Lung (tissue), 12 donors: ENCODE data around the gene HIKESHI. TPM values are rescaled to one million over a fixed set of nuclear protein-coding genes. Genes with fewer than 3 reads are reported as not detected.

ENCODE experiments used
- ATAC-seq: fragments of 200-7000 bp; cut with Tn5 transposase; one replicate; pipeline ENCODE4 v1.9.1; 2020; ENCODE audit warnings: moderate number of reproducible peaks; ENCODE audit not compliant: insufficient read depth, low FRiP score
- DNase-seq, 3 donors: peaks; one replicate each; pipeline ENCODE4 v3.0.0-alpha.2; 2013 to 2017
- H3K27ac ChIP-seq, 2 donors: one replicate each; pipeline ENCODE4 v1.5.1; 2013; ENCODE audit warnings: mild to moderate bottlenecking in 2 of 2, moderate library complexity in 2 of 2, control low read depth in 1 of 2, inconsistent platforms in 1 of 2, low read depth in 1 of 2, low read length in 1 of 2
- H3K27me3 ChIP-seq, 3 donors: one replicate each; pipeline ENCODE4 v1.5.1; 2013; ENCODE audit warnings: low read length in 2 of 3; ENCODE audit not compliant: control insufficient read depth in 3 of 3, insufficient read depth in 3 of 3
- H3K36me3 ChIP-seq, 4 donors: one replicate each; pipeline ENCODE4 v1.5.1; 2013; ENCODE audit warnings: low read length in 4 of 4, mild to moderate bottlenecking in 1 of 4, moderate library complexity in 1 of 4; ENCODE audit not compliant: control insufficient read depth in 4 of 4, insufficient read depth in 4 of 4
- H3K4me1 ChIP-seq, 5 donors: one replicate each; pipeline ENCODE4 v1.5.1; 2013; ENCODE audit warnings: low read length in 5 of 5, mild to moderate bottlenecking in 2 of 5, moderate library complexity in 1 of 5; ENCODE audit not compliant: control insufficient read depth in 5 of 5, insufficient read depth in 5 of 5
- H3K4me3 ChIP-seq: one replicate; pipeline ENCODE4 v1.5.1; 2013; ENCODE audit warnings: mild to moderate bottlenecking, control low read depth, moderate library complexity
- H3K9ac ChIP-seq, 2 donors: one replicate each; pipeline ENCODE4 v1.5.1; 2013; ENCODE audit warnings: low read length in 2 of 2, control low read depth in 1 of 2; ENCODE audit not compliant: insufficient read depth in 1 of 2
- H3K9me3 ChIP-seq, 4 donors: one replicate each; pipeline ENCODE4 v1.5.1; 2013; ENCODE audit warnings: low read length in 3 of 4, mild to moderate bottlenecking in 1 of 4, moderate library complexity in 1 of 4; ENCODE audit not compliant: control insufficient read depth in 4 of 4, insufficient read depth in 3 of 4
- WGBS, 2 donors: extraction: QIAGEN DNeasy Blood & Tissue Kit; methylation state at CpG; one replicate each; pipeline ENCODE4 v1.1.7; 2013; 5-methylcytosine and 5-hydroxymethylcytosine counted together
- polyA plus RNA-seq, 2 donors: library from polyadenylated mRNA; stranded (reverse); fragments of 200-250 nt; gene quantifications; one replicate each; pipeline ENCODE4 v1.2.1, GENCODE V29; 2013
- total RNA-seq, 2 donors: library from RNA; depleted of rRNA in 1 of 2; stranded (reverse); fragments of >200 nt in 1 of 2; gene quantifications; one replicate each; pipeline ENCODE4 v1.2.1, GENCODE V29; 2014 to 2021
- TF ChIP-seq, protein P1 (sequence below): IDR thresholded peaks from 2 replicates; pipeline ENCODE4 v1.5.1; 2012; ENCODE audit warnings: mild to moderate bottlenecking; ENCODE audit errors: control extremely low read depth, extremely low read depth
- donor health status: control.
- donor health status: control.
- donor health status: Bipolar disorder and iron deficiency.
- donor health status: healthy.
- donor health status: DM: yes; HTN: yes; CAD: no.

The HIKESHI gene
- total and polyA plus RNA-seq, 4 donors: 27.0 to 37.1 (median 32.6) TPM

DNA sequence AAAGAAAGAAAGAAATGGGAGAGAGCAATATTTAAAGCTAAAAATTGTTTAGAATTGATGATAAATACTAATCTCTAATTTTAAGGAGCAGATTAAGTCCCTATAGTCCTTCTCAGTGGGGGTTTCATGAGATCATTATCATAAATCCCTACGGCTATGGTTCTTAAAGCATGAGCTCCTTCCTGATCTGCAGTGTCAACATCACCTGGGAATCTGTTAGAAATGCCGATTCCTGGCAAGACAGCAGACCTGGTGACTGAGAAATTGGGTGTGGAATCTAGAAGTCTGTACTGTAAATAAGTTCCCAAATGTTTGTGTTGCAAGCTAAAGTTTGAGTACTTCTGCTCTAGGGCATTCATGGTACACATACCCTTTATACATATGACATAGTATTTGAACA is 12.6 kb downstream of the HIKESHI start:
- TF ChIP-seq, protein P1, sequence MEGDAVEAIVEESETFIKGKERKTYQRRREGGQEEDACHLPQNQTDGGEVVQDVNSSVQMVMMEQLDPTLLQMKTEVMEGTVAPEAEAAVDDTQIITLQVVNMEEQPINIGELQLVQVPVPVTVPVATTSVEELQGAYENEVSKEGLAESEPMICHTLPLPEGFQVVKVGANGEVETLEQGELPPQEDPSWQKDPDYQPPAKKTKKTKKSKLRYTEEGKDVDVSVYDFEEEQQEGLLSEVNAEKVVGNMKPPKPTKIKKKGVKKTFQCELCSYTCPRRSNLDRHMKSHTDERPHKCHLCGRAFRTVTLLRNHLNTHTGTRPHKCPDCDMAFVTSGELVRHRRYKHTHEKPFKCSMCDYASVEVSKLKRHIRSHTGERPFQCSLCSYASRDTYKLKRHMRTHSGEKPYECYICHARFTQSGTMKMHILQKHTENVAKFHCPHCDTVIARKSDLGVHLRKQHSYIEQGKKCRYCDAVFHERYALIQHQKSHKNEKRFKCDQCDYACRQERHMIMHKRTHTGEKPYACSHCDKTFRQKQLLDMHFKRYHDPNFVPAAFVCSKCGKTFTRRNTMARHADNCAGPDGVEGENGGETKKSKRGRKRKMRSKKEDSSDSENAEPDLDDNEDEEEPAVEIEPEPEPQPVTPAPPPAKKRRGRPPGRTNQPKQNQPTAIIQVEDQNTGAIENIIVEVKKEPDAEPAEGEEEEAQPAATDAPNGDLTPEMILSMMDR: no peak
- no peaks in the 10 kb centered on the region for H3K27me3 ChIP-seq
- H3K4me3 ChIP-seq: no peak overlapping the region
- no peak overlapping the region for H3K27ac ChIP-seq
- DNase-seq (no peak), ATAC-seq (no peak)
- H3K4me1 ChIP-seq: no peaks in the 10 kb centered on the region
- no peak overlapping the region for H3K9ac ChIP-seq
- WGBS, 2 donors: 86 to 94% methylated on average over 2 of the region's 2 CpGs
- no peaks in the 10 kb centered on the region for H3K9me3 ChIP-seq
- H3K36me3 ChIP-seq: peaks cover 0 to 9% (median 5%) of the 10 kb centered on the region in 4 donors

DNA sequence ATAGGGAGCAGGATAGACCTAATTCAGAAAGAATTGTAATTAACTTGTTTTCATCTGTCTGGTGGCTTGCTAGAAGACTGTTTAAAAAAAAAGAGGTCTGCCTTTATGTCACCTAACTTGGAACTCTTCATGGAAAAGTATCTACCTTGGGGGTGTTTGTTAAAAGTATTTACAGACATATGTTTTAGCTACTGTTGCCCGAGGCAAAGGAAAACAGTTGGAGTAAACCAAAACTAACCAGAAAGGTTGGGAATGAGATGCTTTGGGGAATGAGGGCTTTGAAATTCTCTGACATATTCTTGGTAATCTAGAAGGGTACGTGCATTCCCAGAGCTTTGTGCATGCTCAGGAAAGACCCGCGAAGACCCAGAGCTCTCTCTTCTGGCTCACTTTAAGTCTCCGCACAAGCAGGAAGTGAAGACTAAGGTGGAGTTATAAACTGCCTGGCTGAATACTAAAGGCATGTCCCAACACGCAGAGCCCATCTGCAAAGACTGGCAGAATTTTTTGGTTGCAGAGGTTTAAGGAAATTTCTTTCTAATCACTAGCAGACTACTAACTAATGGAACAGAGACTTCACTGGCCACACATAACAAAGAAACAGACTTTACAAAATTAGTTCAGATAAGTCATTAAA is 33.2 kb downstream of the HIKESHI start:
- ATAC-seq: no peak
- Histone ChIP-seq H3K9ac (no peak overlapping the region), H3K9me3 (peaks cover 0 to 4% (median 0%) of the 10 kb centered on the region in 4 donors), H3K36me3 (peaks cover 6 to 22% (median 12%) of the 10 kb centered on the region in 4 donors), H3K4me1 (no peaks in the 10 kb centered on the region), H3K4me3 (no peak overlapping the region), H3K27ac (no peak overlapping the region), H3K27me3 (no peaks in the 10 kb centered on the region)
- 95 to 96% methylated on average over 6 of the region's 6 CpGs for WGBS, 2 donors
- TF ChIP-seq, protein P1: no peak
- DNase-seq: no peak

DNA sequence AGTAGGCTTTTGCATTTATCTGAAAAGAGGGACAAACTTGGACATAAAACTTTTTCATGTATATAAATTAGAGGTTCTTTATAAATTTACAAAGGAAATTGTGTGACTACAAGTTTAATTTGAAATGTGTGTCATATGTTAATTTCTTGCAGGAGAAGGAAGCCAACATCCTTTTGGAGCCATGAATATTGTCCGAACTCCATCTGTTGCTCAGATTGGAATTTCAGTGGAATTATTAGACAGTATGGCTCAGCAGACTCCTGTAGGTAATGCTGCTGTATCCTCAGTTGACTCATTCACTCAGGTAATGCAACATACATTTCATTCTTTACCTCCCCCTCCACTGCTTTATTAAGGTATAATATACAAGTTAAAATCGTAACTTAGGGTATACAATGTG is 35.2 kb downstream of the HIKESHI start:
- TF ChIP-seq, protein P1: no peak
- no peaks in the 10 kb centered on the region for H3K4me1 ChIP-seq
- H3K27me3 ChIP-seq: no peaks in the 10 kb centered on the region
- DNase-seq (no peak), ATAC-seq (no peak)
- H3K36me3 ChIP-seq: peaks cover 6 to 18% (median 12%) of the 10 kb centered on the region in 4 donors
- peaks cover 0 to 4% (median 0%) of the 10 kb centered on the region in 4 donors for H3K9me3 ChIP-seq
- H3K27ac ChIP-seq: no peak overlapping the region
- WGBS, 2 donors: 98 to 100% methylated on average over 2 of the region's 2 CpGs
- no peak overlapping the region for H3K9ac ChIP-seq
- no peak overlapping the region for H3K4me3 ChIP-seq

DNA sequence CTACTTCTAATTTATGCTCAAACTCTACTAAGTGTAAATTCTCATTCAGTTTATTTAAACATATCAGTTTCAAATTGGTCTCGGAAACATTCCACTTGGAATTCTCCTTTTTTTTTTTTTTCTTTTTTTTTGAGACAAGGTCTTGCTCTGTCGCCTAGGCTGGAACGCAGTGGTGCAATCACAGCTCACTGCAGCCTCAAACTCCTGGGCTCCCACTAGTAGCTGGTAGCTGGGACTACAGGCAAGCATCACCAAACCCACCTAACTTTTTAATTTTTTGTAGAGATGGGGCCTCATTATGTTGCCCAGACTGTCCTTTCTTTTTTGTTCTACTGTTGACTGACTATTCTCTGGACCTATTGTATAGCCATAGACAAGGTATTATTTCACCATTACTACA is 39.3 kb downstream of the HIKESHI start:
- WGBS, 2 donors: 91 to 94% methylated on average over 3 of the region's 3 CpGs
- H3K4me1 ChIP-seq: no peaks in the 10 kb centered on the region
- peaks cover 4 to 15% (median 9%) of the 10 kb centered on the region in 4 donors for H3K36me3 ChIP-seq
- H3K9ac ChIP-seq: no peak overlapping the region
- no peak for DNase-seq
- H3K27ac ChIP-seq: no peak overlapping the region
- TF ChIP-seq, protein P1: no peak
- H3K27me3 ChIP-seq: no peaks in the 10 kb centered on the region
- no peak overlapping the region for H3K4me3 ChIP-seq
- no peak for ATAC-seq
- no peaks in the 10 kb centered on the region for H3K9me3 ChIP-seq
